HepG2 (cell line): ENCODE measurements around the gene RSKR. TPM values are rescaled to one million over a fixed set of nuclear protein-coding genes. Genes with fewer than 3 reads are reported as not detected.

Experiments
- CSRNP2 ChIP-seq: sonication (generic); formaldehyde crosslinking; conservative IDR thresholded peaks from 2 replicates; pipeline ENCODE4 v1.8.0; 2022; ENCODE audit warnings: low read depth, missing genetic modification reagents
- ERF ChIP-seq: IDR thresholded peaks from 2 replicates; pipeline ENCODE4 v1.6.1; 2018; ENCODE audit warnings: missing biosample characterization, missing genetic modification reagents
- FUBP1 ChIP-seq: sonication (generic); formaldehyde crosslinking; IDR thresholded peaks from 2 replicates; pipeline ENCODE4 v1.5.1; 2020; ENCODE audit warnings: missing genetic modification reagents, mild to moderate bottlenecking, borderline replicate concordance
- PBX2 ChIP-seq: IDR thresholded peaks from 2 replicates; pipeline ENCODE4 v1.6.1; 2016; ENCODE audit warnings: control low read depth
- PHF21A ChIP-seq: sonication (generic); formaldehyde crosslinking; IDR thresholded peaks from 2 replicates; pipeline ENCODE4 v1.5.0; 2020; ENCODE audit warnings: mild to moderate bottlenecking, missing genetic modification reagents
- SKI ChIP-seq: fragments of 450-650 bp; IDR thresholded peaks from one replicate; pipeline ENCODE4 v1.6.1; 2018; ENCODE audit warnings: mild to moderate bottlenecking; ENCODE audit not compliant: partially characterized antibody
- U2AF2 ChIP-seq: fragments of 200-400 bp; formaldehyde crosslinking; IDR thresholded peaks from 2 replicates; pipeline ENCODE4 v1.6.1; 2017; ENCODE audit warnings: low read depth, mild to moderate bottlenecking, low read length
- ZFP91 ChIP-seq: sonication (generic); formaldehyde crosslinking; IDR thresholded peaks from 2 replicates; pipeline ENCODE4 v1.9.0; 2022; ENCODE audit warnings: missing genetic modification reagents, mild to moderate bottlenecking, borderline replicate concordance
- ZNF143 ChIP-seq: sonication (generic); formaldehyde crosslinking; IDR thresholded peaks from 2 replicates; pipeline ENCODE4 v1.4.0; 2020; ENCODE audit warnings: missing genetic modification reagents
- ZNF382 ChIP-seq: sonication (generic); formaldehyde crosslinking; IDR thresholded peaks from 2 replicates; pipeline ENCODE4 v1.5.0; 2020; ENCODE audit warnings: missing genetic modification reagents, mild to moderate bottlenecking, borderline replicate concordance
- ZNF569 ChIP-seq: sonication (generic); formaldehyde crosslinking; IDR thresholded peaks from 2 replicates; pipeline ENCODE4 v1.5.0; 2020; ENCODE audit warnings: mild to moderate bottlenecking, missing genetic modification reagents, moderate library complexity, borderline replicate concordance
- ZNF710 ChIP-seq: sonication (generic); formaldehyde crosslinking; IDR thresholded peaks from 2 replicates; pipeline ENCODE4 v1.5.0; 2020; ENCODE audit warnings: mild to moderate bottlenecking, missing genetic modification reagents, borderline replicate concordance
- ZNF792 ChIP-seq: IDR thresholded peaks from 2 replicates; pipeline ENCODE4 v1.6.1; 2016
- polyA plus RNA-seq, 8 experiments: library from polyadenylated mRNA; depleted of rRNA in 3 of 8; stranded (reverse) in 7 of 8; unstranded in 1 of 8; fragments of >200 nt; fragmentation: Illumina TruSeq in 4 of 8; extraction: Trizol in 4 of 8; gene quantifications; 2 replicates each; pipeline versions ENCODE4 v1.2.1 to v1.2.3, GENCODE V29; 2011 to 2016; ENCODE audit warnings: low read depth in 4 of 8, missing spikeins in 1 of 8, mixed read lengths in 1 of 8; ENCODE audit not compliant: insufficient read depth in 1 of 8
- total RNA-seq, 5 experiments: library from RNA; depleted of rRNA; stranded (reverse); fragments of >200 nt; fragmentation: Illumina TruSeq; extraction: Trizol; gene quantifications; 2 replicates each; pipeline ENCODE4 v1.2.3, GENCODE V29; 2016; ENCODE audit warnings: low read depth in 1 of 5
- TF ChIP-seq, protein P1 (sequence below): sonication (generic); formaldehyde crosslinking; conservative IDR thresholded peaks from 2 replicates; pipeline ENCODE4 v1.4.0; 2020; ENCODE audit warnings: missing genetic modification reagents
- TF ChIP-seq, protein P2 (sequence below): fragments of 450-650 bp; IDR thresholded peaks from 2 replicates; pipeline ENCODE4 v1.6.1; 2017

The RSKR gene
- total and polyA plus RNA-seq, 2 of the 13 experiments (the other 11 are each of a cell fraction or from before 2014, with no cell fraction given) = 5.0 to 10.4 TPM

- TF ChIP-seq, protein P1, sequence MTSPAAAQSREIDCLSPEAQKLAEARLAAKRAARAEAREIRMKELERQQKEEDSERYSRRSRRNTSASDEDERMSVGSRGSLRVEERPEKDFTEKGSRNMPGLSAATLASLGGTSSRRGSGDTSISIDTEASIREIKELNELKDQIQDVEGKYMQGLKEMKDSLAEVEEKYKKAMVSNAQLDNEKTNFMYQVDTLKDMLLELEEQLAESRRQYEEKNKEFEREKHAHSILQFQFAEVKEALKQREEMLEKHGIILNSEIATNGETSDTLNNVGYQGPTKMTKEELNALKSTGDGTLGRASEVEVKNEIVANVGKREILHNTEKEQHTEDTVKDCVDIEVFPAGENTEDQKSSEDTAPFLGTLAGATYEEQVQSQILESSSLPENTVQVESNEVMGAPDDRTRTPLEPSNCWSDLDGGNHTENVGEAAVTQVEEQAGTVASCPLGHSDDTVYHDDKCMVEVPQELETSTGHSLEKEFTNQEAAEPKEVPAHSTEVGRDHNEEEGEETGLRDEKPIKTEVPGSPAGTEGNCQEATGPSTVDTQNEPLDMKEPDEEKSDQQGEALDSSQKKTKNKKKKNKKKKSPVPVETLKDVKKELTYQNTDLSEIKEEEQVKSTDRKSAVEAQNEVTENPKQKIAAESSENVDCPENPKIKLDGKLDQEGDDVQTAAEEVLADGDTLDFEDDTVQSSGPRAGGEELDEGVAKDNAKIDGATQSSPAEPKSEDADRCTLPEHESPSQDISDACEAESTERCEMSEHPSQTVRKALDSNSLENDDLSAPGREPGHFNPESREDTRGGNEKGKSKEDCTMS = 0 out of 2 replicates have a peak, but pooled peaks have one; percentile 28
- no peak for TF ChIP-seq PHF21A
- no peak for TF ChIP-seq SKI
- TF ChIP-seq ZNF382 = peak; percentile 92; the same call in 1 of the 2 replicates
- TF ChIP-seq CSRNP2 (CRISPR knock-in tag) = no peak
- TF ChIP-seq FUBP1 = no peak
- peak; percentile 64; the same call in 1 of the 2 replicates for TF ChIP-seq ZNF792 (CRISPR knock-in tag)
- TF ChIP-seq ERF (CRISPR knock-in tag) = peak; percentile 77
- peak; percentile 57; the same call in 1 of the 2 replicates for TF ChIP-seq ZFP91
- TF ChIP-seq PBX2 (CRISPR knock-in tag) = no peak
- no peak for TF ChIP-seq ZNF143 (CRISPR knock-in tag)
- TF ChIP-seq, protein P2, sequence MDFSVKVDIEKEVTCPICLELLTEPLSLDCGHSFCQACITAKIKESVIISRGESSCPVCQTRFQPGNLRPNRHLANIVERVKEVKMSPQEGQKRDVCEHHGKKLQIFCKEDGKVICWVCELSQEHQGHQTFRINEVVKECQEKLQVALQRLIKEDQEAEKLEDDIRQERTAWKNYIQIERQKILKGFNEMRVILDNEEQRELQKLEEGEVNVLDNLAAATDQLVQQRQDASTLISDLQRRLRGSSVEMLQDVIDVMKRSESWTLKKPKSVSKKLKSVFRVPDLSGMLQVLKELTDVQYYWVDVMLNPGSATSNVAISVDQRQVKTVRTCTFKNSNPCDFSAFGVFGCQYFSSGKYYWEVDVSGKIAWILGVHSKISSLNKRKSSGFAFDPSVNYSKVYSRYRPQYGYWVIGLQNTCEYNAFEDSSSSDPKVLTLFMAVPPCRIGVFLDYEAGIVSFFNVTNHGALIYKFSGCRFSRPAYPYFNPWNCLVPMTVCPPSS = no peak
- TF ChIP-seq ZNF710 (CRISPR knock-in tag) = no peak
- TF ChIP-seq U2AF2 = no peak
- TF ChIP-seq ZNF569 = no peak
These were observed 37.1 kb downstream of the RSKR start, which contains the start of gene ALDOC (continued) for GRCh38 chr17:28576758-28577465.
